HG03520 (cell line): ENCODE data around the gene ATP6V1B1.
A peak's percentile ranks its signal among the peaks of the same experiment; 100 is the strongest.

Experiments
- ATAC-seq: cut with Tn5 transposase; IDR thresholded peaks from one replicate; pipeline ENCODE4 v1.9.1; 2021; ENCODE audit warnings: mild to moderate bottlenecking, moderate library complexity; ENCODE audit not compliant: unreplicated experiment

ATP6V1B1 gene

DNA sequence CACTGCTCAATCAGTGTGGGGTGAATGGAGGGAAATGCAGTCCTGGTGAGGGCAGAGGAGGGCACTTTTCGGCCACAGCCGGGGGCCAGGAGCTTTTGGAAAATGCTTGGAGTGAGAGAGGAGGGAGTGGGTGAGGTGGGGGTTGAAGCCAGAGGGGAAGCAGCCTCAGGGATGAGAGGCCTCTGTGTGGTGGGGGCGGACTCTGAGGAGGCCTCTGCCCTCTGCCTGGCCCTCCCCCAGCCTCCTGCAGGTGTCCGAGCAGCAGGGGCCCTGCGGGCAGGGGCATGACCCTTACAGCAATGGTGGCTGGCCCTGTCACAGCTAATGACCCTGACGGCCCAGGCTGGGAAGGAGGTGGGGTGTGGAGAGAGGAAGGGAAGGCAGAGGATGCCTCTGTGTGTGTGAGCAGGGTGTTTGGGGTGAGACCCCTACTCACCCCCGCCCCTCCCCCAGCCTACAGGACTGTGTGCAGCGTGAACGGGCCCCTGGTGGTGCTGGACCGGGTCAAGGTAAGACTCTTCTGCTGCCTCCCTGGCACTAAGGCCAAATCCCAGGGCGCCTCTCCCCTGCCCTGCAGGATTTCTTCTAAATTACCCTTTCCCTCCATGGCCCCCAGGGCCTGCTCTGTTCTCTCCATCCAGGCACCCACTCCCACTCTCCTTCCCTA is 7.6 kb downstream of the ATP6V1B1 start:
- no peak for ATAC-seq

DNA sequence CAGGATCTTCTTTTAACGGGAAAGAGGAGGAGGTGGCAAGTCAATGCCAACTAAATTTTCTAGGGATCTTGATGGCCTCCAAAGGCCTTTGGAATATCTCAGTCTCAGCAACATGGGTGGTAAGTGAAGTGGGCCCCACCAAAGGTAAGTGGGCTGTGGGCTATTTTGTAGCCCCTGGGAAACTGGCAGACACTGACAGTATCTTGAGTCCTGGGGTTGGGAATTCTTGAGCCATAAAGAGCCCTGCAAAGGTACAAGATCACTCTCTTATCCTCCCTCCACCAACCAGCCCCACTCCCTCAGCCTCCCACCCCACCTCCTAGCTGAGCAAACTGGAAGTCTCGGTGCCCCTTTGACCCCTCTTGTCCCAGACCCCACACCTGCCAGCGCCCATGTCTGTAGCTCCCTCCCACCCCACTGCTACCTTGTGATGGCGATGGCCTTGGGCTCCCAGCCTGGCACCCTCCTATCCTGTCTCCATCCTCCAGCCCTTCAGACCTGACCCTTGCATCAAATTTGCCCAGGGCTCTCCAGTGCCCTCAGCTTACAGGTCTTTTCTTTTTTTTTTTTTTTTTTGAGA is 8.5 kb downstream of the ATP6V1B1 start:
- ATAC-seq, result no peak

DNA sequence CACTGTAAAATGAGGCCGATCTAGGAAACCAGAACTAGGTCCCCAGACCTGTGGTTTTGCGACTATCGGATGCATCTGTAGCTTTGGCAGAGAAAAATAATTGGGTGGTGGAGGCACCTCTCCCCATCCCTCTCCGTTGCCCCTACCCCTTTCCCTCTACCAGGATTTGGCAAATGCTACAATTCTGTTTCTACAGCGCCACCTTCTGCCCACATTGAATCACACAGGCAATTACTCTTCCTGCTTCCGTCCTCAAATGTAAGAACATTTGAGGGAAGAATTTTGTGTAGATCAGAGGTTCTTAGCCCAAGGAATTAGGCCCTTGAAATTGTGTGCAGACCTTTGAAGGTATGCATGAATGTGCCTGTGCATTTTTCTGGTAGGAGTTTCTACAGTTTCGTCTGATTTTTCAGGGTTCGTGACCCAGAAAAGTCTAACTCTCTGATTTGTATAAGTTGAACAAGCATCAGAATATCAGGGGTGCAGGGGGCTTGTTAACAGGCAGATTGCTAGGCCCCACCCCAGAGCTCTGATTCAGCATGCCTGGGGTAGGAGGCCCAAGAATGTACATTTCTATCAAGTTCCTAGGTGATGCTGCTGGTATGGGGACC is 11.2 kb downstream of the ATP6V1B1 start:
- ATAC-seq, result no peak

DNA sequence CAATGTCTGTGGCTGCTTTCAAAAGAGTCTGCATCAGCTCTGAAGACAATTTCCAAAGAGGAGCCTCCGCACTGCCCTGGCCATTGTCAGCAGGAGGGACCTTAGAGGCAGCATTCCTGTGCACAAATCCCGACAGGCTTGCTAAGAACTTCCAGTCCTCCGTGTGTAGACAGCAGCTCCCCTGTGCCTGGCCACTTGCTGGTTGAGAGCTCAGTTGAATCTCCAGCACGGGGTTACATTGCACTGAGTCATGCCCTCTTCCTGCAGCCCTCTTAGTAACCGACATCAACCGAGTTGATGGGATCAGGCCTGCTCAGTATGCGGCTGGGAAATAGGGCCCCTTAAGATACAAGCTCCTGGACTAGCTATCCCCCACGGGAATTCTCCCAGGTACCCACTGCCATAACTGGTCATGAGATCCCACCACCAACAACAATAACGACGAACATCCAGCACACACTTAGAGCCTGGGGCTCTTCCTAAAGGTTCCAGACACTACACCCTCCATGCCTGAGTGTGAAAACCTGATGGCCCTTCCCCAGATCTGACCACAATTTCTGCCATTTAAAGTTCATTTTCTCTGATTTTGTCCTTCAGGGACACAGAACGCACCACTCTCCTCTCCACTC is 12.0 kb downstream of the ATP6V1B1 start:
- no peak for ATAC-seq

DNA sequence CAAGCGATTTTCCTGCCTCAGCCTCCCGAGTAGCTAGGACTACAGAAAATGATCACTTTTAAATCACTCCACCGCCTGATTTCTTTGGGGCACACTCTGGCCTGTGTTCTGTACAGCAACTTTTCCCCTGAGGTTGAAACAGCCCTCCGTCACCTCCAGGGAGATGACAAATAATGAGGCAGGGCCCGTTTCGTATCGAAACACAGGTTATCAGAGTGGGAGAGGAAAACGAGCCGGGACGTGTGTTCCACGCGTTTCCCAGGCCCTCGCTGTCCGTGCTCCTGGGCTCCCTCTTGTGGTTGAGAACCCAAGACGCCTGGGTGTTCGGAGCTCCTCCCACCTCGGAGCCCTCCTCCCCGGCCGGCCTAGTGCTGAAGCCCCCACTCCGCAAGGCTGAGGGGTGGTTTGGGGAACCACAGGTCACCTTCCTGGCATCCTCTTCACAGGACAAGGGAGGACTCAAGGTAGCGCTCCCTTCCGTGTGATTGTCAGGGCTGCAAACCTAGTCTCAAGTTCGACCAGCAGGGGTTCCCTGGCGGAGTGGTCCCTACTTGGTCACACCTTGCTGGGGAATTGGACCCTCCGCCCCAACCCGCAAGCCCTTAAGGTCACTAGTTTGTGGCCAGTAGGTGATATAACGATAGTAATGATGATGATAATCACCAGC is 12.8 kb downstream of the ATP6V1B1 start:
- ATAC-seq, result peak; percentile 91

DNA sequence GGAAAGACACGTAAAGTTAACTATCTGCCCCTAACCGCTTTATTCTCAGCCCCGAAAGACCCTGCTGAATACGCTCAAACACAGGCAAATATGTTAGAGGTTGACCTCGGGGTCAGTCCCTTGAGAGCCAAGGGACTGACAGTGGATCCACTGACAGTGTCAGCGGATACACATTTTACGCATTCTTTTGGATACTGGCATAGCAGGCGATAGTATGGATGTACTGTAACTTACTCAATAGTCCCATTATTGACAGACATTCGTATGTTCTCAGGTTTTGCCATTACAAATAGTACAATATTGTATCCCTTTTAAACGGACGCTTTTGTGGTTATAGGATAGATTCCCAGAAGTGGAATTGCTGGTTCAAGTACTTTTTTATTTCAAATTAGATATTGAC is 13.4 kb downstream of the ATP6V1B1 start:
- ATAC-seq, result no peak

DNA sequence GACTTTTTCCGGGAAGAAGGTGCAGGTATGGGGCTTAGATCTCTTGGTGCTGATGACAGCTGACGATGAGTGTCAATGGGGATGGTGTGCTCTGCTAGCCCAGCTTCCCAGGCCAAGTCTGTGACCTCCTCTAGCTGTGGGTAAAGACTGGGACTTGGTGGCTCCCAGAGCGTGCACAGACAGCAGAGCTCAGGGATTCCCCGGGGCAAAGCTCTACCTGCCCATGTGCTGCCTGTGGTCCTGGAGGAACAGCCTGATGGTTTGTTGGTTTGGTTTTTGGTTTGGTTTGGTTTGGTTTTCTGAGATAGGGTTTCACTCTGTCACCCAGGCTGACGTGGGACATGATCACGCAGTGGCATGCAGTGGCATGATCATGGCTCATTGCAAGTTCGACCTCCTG is 19.2 kb downstream of the ATP6V1B1 start:
- no peak for ATAC-seq

DNA sequence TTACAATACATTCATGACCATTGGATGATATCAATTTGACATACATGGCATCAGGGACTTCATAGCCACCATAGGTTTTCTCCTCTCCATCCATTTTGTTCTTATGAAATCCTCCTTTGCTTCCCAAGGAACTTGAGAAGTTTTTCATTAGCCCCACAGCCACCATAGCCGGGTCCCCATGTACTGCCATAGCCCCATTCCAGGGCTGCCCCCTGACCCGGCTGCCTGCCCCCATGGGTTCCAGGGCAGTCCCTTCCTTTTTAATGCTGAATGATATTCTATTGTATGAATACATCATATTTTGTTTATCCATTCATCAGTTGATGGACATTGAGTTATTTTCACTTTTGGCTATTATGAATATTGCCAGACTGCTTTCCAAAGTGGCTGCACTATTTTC is 20.4 kb downstream of the ATP6V1B1 start:
- ATAC-seq, result no peak

DNA sequence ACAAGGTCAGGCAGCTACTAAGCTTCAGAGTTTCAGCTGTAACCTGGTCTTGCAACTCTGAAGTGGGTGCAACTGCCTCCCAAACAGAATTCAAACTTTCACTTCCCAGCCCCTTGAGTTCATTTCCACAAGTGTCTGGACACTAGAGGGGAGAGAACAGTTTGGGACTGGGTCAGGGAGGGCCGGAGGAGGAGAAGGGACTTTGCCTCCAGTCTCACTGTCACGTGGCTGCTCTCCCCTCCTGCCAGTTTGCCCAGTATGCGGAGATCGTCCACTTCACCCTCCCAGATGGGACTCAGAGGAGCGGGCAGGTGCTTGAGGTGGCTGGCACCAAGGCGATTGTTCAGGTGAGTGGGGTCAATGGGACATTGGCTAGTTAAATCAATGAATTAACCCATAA is 22.1 kb downstream of the ATP6V1B1 start:
- ATAC-seq, result no peak

DNA sequence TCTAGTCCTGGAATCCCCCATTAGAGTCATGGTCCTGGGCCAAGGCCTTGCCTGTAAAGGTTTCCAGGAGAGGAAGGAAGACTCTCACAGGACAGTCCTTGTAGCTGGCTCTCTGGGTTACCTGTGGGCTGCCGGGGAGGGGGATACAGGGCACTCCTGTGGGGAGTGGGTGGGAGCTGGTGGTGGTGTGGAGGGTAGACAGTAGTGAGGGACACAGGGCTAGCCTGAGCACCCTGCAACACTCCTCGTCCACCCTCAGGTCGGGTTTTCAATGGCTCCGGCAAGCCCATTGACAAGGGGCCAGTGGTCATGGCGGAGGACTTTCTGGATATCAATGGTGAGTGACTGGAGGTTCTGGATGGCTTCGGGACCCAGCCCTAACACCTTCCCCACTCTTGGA is 23.1 kb downstream of the ATP6V1B1 start:
- ATAC-seq, result no peak

DNA sequence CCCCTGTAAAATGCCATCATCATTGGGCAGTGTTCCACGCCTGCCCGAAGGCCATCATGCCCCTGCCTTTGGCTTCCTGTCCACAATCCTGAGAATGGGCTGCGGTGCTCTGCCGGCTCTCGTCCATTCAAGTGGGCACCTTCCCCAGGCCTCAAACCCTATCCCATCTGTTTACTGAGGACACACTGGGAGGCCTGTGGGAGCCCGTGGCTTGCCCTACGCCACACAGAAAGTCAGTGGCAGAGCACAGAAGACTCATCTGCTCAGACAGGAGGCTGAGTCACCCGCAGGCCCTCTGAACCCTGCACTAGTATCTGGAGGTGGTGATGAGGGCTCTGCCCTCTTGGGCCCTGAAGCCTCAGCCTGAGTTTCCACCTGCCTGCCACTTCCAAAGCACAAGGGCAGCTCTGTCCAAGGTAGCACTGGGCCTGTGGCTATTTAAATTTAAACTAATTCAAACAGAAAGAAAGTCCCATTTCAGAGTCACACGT is 23.6 kb downstream of the ATP6V1B1 start:
- no peak for ATAC-seq

DNA sequence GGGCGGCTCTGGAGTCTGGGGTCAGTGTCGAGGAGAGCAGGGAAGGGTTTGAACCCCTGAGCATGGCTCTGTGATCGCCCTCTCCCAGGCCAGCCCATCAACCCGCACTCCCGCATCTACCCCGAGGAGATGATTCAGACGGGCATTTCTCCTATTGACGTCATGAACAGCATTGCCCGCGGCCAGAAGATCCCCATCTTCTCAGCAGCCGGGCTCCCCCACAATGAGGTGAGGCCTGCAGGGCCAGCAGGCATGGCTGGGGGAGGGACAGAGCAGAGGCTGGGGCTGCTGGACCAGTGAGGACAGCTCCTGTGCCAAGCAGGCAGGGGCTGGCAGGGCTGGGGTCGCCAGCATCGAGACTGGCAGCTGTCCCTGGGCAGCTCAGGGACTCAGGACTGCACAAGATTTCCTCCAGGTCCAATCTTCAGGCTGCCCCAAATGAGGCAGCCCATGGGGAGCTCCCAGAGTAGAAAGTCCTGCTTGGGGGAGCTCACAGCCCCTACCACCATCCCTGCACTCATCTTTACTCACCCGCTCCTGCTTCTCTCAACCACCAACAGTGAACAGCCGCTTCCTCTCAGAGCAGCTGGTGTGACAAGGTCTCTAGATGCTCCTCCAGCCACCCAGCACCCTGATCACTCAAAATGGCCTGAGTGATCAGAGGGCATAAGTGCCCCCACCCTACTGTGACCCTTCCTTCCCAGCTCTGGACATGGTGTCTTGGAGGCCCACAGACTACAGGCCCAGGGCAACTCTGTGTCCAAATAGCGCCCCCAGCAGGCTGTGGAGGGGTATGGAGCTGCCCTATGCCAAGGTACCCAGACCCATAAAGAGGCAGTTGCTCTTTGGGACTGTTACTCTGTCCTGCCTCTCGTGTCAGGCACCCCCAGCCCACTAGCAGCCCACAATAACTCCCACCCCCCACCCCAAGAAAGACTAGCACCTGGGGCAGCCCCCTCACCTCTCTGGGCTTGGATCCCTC is 24.4 kb downstream of the ATP6V1B1 start:
- ATAC-seq, result no peak

DNA sequence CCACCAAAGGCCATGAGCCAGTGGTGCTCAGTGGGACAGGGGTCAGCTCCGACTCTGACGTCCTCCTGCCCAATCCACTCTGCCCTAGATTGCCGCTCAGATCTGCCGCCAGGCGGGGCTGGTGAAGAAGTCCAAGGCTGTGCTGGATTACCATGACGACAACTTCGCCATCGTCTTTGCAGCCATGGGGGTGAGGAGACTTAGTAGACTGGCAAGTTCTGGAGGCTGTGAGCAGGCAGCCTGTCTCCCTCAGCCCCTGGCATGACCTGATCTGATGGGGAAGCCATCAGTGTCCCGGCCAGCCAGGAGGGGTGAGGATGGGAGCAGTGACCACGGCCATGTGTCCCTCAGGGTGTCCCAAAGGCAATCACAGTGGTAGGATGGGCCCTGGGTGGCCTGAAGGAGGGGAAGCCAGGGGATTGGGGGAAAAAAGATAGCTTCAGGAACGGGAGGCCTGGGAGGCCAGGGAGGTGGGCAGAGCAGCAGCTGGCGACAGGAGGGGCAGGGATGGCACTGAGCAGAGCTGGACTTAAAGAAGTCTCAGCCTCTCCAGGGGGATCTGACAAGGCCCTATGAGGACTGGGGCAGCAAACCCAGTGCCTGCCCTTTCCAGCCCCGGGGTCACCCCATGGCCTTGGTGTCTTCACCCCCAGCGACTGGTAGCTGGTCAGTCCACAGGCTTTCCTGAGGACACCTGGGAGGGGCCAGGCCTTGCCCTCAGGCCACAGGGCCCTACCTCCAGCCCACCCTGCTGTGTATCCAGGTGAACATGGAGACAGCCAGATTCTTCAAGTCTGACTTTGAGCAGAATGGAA is 25.3 kb downstream of the ATP6V1B1 start:
- ATAC-seq, result no peak

DNA sequence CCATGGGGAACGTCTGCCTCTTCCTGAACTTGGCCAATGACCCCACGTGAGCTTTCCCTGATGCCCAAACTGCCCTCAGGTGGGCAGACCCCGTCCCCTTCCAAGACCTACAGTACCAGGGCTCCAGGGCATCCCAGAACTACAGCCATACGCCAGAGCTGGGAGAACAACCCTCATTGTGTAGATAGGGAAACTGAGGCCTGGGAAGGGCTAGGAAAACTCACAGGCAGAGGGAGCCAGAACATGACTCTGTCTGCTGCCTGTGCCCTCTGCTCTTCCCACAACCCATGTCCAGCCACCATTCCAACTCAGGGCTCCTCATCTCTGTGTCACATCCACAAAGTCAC is 25.9 kb downstream of the ATP6V1B1 start:
- ATAC-seq, result no peak

DNA sequence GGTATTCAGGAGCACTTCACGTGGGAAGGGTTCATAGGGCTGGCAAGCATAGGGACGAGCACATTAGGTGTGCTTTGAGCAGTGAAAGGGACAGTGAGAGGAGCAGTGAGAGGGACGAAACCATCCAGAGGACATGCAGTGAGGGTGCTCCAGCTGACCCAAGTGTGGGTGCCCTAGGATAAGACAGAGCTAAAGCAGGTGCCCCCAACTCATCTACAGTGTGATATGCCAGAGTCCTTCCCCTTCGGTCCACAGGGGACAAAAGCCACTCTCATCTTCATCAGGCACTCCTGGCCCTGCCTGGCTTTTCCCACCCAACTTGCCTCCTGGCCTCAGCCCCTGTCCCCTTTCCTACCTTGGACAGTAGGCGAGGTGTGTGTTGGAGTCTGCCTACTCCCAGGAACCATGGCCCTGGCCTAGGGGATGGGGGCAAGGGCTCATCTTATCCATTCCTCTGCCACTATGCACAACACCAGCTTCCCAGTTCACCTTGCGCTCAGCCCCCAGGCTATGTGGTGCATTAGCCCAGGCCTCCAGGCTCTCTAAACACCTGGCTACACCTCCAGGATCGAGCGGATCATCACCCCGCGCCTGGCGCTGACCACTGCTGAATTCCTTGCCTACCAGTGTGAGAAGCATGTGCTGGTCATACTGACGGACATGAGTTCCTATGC is 26.6 kb downstream of the ATP6V1B1 start:
- ATAC-seq, result no peak

DNA sequence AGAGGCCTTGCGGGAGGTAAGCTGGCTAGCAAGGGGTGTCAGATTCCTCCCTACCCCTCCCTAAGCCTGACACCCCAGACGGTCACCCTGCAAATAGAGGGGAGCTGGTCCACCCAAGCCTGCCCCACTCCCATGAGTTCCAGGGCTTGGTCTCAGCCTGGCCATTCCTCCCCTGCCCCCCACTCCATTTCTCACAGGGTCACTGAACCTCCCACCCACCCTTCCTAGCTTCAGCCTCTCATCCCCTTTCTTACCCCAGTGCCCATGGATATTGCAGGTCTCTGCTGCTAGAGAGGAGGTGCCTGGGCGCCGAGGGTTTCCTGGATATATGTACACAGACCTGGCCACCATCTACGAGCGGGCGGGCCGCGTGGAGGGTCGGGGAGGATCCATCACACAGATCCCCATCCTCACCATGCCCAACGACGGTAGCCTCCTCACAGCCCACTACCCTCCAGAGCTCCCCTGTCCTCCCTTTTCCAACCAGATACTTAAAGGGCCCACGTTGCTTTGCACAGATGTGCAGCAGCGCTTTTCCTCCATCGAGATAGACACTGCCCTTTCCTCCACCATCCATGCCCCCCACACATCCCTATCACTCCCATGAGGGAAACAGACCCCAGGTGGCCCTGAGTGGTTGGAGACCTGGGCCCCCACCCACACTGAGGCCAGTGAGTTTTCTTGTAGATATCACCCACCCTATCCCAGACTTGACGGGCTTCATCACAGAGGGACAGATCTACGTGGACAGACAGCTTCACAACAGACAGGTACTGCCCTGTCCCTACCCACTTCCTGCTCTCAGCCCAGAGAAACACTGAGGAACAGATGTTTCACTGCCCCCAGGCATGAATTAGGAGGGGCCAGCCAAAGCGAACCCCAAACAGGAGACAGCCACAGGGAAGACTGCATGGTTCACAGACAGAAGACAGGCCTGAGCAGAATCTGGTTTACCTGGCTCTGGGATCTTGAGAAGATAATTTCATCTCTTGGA is 27.5 kb downstream of the ATP6V1B1 start:
- no peak for ATAC-seq

DNA sequence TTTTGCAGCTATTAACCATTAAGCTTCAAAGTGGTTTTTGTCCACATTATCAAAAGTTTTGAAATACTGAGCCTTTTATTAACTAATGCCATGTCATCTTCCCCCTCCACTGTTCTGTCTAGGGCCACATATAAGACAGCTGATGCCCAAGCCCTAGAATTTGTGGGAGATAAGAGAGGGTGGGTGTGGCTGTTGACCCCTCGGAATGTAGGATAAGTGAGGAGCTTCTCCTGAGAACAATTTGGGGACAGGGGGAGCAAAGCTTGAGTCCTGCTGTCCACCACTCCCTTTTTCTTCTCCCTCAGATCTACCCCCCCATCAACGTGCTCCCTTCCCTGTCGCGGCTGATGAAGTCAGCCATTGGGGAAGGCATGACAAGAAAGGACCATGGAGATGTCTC is 28.4 kb downstream of the ATP6V1B1 start:
- no peak for ATAC-seq
